Stomach (tissue), 9 donors: ENCODE data around the gene LRCH4. TPM values are rescaled to one million over a fixed set of nuclear protein-coding genes. Genes with fewer than 3 reads are reported as not detected.
"Not testable (repeated sequence)": the region's sequence is repeated elsewhere in the genome, so short reads cannot be mapped to it uniquely, and the experiment has no call there.

ENCODE experiments used
- DNase-seq, 2 donors: peaks; one replicate each; pipeline versions ENCODE4 v3.0.0 to v3.0.0-alpha.2; 2013 to 2019
- H3K27ac ChIP-seq, 5 donors: fragments of 200-600 bp in 4 of 5; sonication (generic) in 4 of 5; one replicate each; pipeline ENCODE4 v1.5.1; 2013 to 2019; ENCODE audit warnings: mild to moderate bottlenecking in 1 of 5, moderate library complexity in 1 of 5
- H3K27me3 ChIP-seq, 3 donors: fragments of 200-600 bp; sonication (generic); one replicate each; pipeline ENCODE4 v1.5.1; 2017 to 2019; ENCODE audit warnings: mixed run types in 1 of 3
- H3K36me3 ChIP-seq, 4 donors: fragments of 200-600 bp; sonication (generic); 1 replicate in 3 of 4; 2 replicates in 1 of 4; pipeline ENCODE4 v1.5.1; 2016 to 2019
- H3K4me1 ChIP-seq, 4 donors: fragments of 200-600 bp; sonication (generic); one replicate each; pipeline ENCODE4 v1.5.1; 2016 to 2019
- H3K4me3 ChIP-seq, 4 donors: fragments of 200-600 bp; sonication (generic) in 3 of 4; one replicate each; pipeline ENCODE4 v1.5.1; 2016 to 2019; ENCODE audit warnings: mild to moderate bottlenecking in 1 of 4
- H3K9me3 ChIP-seq, 4 donors: fragments of 200-600 bp; sonication (generic); one replicate each; pipeline ENCODE4 v1.5.1; 2016 to 2019
- CTCF ChIP-seq, 7 experiments: fragments of 450-650 bp in 4 of 7; fragments of 200-600 bp in 3 of 7; sonication (generic) in 3 of 7; IDR thresholded peaks; one replicate each; pipeline ENCODE4 v1.5.1; 2016 to 2019; ENCODE audit warnings: antibody characterized with exemption in 7 of 7, control low read depth in 2 of 7, mild to moderate bottlenecking in 1 of 7
- EP300 ChIP-seq: sonication (generic); formaldehyde crosslinking; IDR thresholded peaks from one replicate; pipeline ENCODE4 v1.6.1; 2017; ENCODE audit warnings: antibody characterized with exemption
- POLR2A ChIP-seq, 4 donors: fragments of 450-650 bp; IDR thresholded peaks; one replicate each; pipeline ENCODE4 v1.6.1; 2016; ENCODE audit warnings: antibody characterized with exemption in 4 of 4, control low read depth in 2 of 4, mild to moderate bottlenecking in 1 of 4, moderate library complexity in 1 of 4
- POLR2AphosphoS5 ChIP-seq, 3 donors: sonication (generic); formaldehyde crosslinking; IDR thresholded peaks; one replicate each; pipeline ENCODE4 v1.6.1; 2016; ENCODE audit warnings: antibody characterized with exemption in 3 of 3
- WGBS, 5 donors: extraction: QIAGEN DNeasy Blood & Tissue Kit in 3 of 5; methylation state at CpG; one replicate each; pipeline versions ENCODE4 v1.1.5 to v1.1.7; 2013 to 2018; 5-methylcytosine and 5-hydroxymethylcytosine counted together
- intact Hi-C: fragments of 100-400 bp; cut with DNase I; formaldehyde crosslinking; loops from one replicate; pipeline ENCODE4 v1.15.1; 2023; ENCODE audit warnings: low total_unique reads
- polyA plus RNA-seq, 3 donors: library from polyadenylated mRNA; stranded (reverse); fragments of 200-250 nt; gene quantifications; one replicate each; pipeline ENCODE4 v1.2.3, GENCODE V29; 2013
- total RNA-seq, 5 donors: library from RNA; depleted of rRNA; stranded (reverse); fragments of >200 nt; gene quantifications; one replicate each; pipeline versions ENCODE4 v1.1.0 to v1.2.3, GENCODE V29; 2014 to 2016
- donor health status: healthy with polysubstance abuse.
- donor health status: Bipolar disorder and iron deficiency.
- donor health status: healthy.

The LRCH4 gene
- total and polyA plus RNA-seq, 8 donors = 23.5 to 263 (median 46.9) TPM

- Histone ChIP-seq H3K4me3 (no peak overlapping the region), H3K9me3 (no peaks in the 10 kb centered on the region), H3K36me3 (peaks cover 42 to 87% (median 74%) of the 10 kb centered on the region in 4 donors), H3K27me3 (no peaks in the 10 kb centered on the region), H3K4me1 (peaks cover 4 to 14% (median 12%) of the 10 kb centered on the region in 4 donors), H3K27ac (no peak overlapping the region)
- intact Hi-C loops = no loop called here
- TF ChIP-seq POLR2AphosphoS5 (IDR thresholded peaks at IDR 0.05) = no peak
- TF ChIP-seq CTCF (IDR thresholded peaks at IDR 0.05) = no peak
- no peak for TF ChIP-seq POLR2A (IDR thresholded peaks at IDR 0.05)
- TF ChIP-seq EP300 = no peak
- 85 to 90% (median 86%) methylated on average over 5 of the region's 5 CpGs for WGBS, 5 donors
- DNase-seq = no peak
Observed at GRCh38 chr7:100555701-100556100, 30.2 kb downstream of the LRCH4 start.

GRCh38 chr7:100553032-100553431, 32.9 kb downstream of the LRCH4 start:
- peaks cover 12 to 19% (median 18%) of the 10 kb centered on the region in 4 donors for H3K4me1 ChIP-seq
- DNase-seq = no peak
- intact Hi-C loops = no loop called here
- H3K27ac ChIP-seq = no peak overlapping the region
- TF ChIP-seq EP300 = no peak
- no peak for TF ChIP-seq POLR2AphosphoS5 (IDR thresholded peaks at IDR 0.05)
- no peak for TF ChIP-seq CTCF (IDR thresholded peaks at IDR 0.05)
- no peak for TF ChIP-seq POLR2A (IDR thresholded peaks at IDR 0.05)
- H3K4me3 ChIP-seq = no peak overlapping the region
- no peaks in the 10 kb centered on the region for H3K27me3 ChIP-seq
- H3K36me3 ChIP-seq = peaks cover 47 to 92% (median 87%) of the 10 kb centered on the region in 4 donors
- H3K9me3 ChIP-seq = no peaks in the 10 kb centered on the region
- 95 to 98% (median 96%) methylated on average over 3 of the region's 3 CpGs for WGBS, 5 donors

GRCh38 chr7:100552532-100552931, 33.4 kb downstream of the LRCH4 start:
- DNase-seq = no peak
- Histone ChIP-seq H3K9me3 (no peaks in the 10 kb centered on the region), H3K36me3 (peaks cover 47 to 87% (median 82%) of the 10 kb centered on the region in 4 donors), H3K27me3 (no peaks in the 10 kb centered on the region), H3K4me3 (no peak overlapping the region), H3K4me1 (peaks cover 17 to 24% (median 23%) of the 10 kb centered on the region in 4 donors), H3K27ac (no peak overlapping the region)
- intact Hi-C loops = no loop called here
- TF ChIP-seq POLR2A (IDR thresholded peaks at IDR 0.05) (no peak), POLR2AphosphoS5 (IDR thresholded peaks at IDR 0.05) (no peak), EP300 (no peak), CTCF (IDR thresholded peaks at IDR 0.05) (no peak)
- WGBS, 5 donors = 92 to 97% (median 95%) methylated on average over 2 of the region's 2 CpGs

- H3K4me1 ChIP-seq = peaks cover 57 to 65% (median 63%) of the 10 kb centered on the region in 4 donors
- H3K36me3 ChIP-seq = peaks cover 23 to 48% (median 44%) of the 10 kb centered on the region in 4 donors
- H3K4me3 ChIP-seq, intact Hi-C loops, H3K9me3 ChIP-seq, H3K27me3 ChIP-seq, DNase-seq: not testable (repeated sequence)
- WGBS, 5 donors = 77 to 87% (median 83%) methylated on average over 5 of the region's 5 CpGs
- peak overlapping the region in 4 of 5 donors; percentile 88 to 94 (median 90) for H3K27ac ChIP-seq
Observed at GRCh38 chr7:100548446-100548845, 37.5 kb downstream of the LRCH4 start.

GRCh38 chr7:100547872-100548271, 38.1 kb downstream of the LRCH4 start:
- TF ChIP-seq EP300 (no peak), POLR2AphosphoS5 (IDR thresholded peaks at IDR 0.05) (peak in 1 of 3 donors; percentile 15)
- Histone ChIP-seq H3K27me3 (no peaks in the 10 kb centered on the region), H3K4me1 (peaks cover 63 to 71% (median 69%) of the 10 kb centered on the region in 4 donors), H3K4me3 (no peak overlapping the region), H3K27ac (peak overlapping the region; percentile 78 to 94 (median 89)), H3K36me3 (peaks cover 17 to 42% (median 38%) of the 10 kb centered on the region in 4 donors), H3K9me3 (no peaks in the 10 kb centered on the region)
- 18 to 33% (median 30%) methylated on average over 2 of the region's 2 CpGs for WGBS, 5 donors
- DNase-seq = peak in 1 of 2 donors; percentile 64
- intact Hi-C loops = no loop called here
